GM06990 (cell line): ENCODE measurements around the gene CCSER1.

Experiments
- DNase-seq: peaks from one replicate; pipeline ENCODE4 v3.0.0-alpha.2; 2011; ENCODE audit not compliant: insufficient read length; ENCODE audit errors: extremely low read depth
- H3K27me3 ChIP-seq: replicated peaks from 2 replicates; pipeline ENCODE4 v1.6.0; 2011; ENCODE audit warnings: low read length; ENCODE audit not compliant: control insufficient read depth, insufficient read depth
- H3K36me3 ChIP-seq: 2 replicates; pipeline ENCODE4 v1.5.1; 2011; ENCODE audit warnings: low read length; ENCODE audit not compliant: control insufficient read depth, insufficient read depth
- H3K4me3 ChIP-seq: replicated peaks from 2 replicates; pipeline ENCODE4 v1.5.1; 2011; ENCODE audit warnings: low read depth, mild to moderate bottlenecking, control low read depth, low read length
- TF ChIP-seq, protein P1 (sequence below): IDR thresholded peaks from 2 replicates; pipeline ENCODE4 v1.5.1; 2011; ENCODE audit warnings: low read length, control low read depth, mild to moderate bottlenecking, inconsistent platforms; ENCODE audit not compliant: insufficient read depth, poor library complexity, severe bottlenecking

Gene CCSER1

GRCh38 chr4:90545380-90545779 lies 418.2 kb downstream of the CCSER1 start:
- TF ChIP-seq, protein P1, sequence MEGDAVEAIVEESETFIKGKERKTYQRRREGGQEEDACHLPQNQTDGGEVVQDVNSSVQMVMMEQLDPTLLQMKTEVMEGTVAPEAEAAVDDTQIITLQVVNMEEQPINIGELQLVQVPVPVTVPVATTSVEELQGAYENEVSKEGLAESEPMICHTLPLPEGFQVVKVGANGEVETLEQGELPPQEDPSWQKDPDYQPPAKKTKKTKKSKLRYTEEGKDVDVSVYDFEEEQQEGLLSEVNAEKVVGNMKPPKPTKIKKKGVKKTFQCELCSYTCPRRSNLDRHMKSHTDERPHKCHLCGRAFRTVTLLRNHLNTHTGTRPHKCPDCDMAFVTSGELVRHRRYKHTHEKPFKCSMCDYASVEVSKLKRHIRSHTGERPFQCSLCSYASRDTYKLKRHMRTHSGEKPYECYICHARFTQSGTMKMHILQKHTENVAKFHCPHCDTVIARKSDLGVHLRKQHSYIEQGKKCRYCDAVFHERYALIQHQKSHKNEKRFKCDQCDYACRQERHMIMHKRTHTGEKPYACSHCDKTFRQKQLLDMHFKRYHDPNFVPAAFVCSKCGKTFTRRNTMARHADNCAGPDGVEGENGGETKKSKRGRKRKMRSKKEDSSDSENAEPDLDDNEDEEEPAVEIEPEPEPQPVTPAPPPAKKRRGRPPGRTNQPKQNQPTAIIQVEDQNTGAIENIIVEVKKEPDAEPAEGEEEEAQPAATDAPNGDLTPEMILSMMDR = no peak
- Histone ChIP-seq H3K4me3 (no peak overlapping the region), H3K36me3 (no peaks in the 10 kb centered on the region), H3K27me3 (no peaks in the 10 kb centered on the region)
- DNase-seq = no peak

DNA sequence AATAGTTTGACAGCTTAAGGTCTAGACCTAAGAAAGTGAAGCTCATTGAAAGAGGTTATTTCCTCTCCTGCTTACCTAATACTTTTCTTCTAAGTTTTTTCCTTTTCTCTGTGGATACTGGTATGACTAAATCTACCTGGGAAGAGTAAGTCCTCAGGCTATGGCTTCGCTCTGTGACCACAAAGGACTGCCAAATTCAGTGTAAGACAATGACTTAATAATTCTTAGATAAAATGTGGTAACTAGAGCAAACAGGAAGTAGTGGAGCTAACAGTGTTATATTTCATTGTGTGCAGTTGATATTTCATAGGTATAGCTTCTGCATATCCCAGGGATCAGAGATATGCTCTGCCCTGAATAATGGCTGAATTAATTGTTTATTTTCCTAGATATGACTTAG lies 418.9 kb downstream of the CCSER1 start:
- DNase-seq = no peak
- Histone ChIP-seq H3K36me3 (no peaks in the 10 kb centered on the region), H3K4me3 (no peak overlapping the region), H3K27me3 (no peaks in the 10 kb centered on the region)
- TF ChIP-seq, protein P1 = no peak

- DNase-seq = no peak
- Histone ChIP-seq H3K27me3 (no peaks in the 10 kb centered on the region), H3K4me3 (no peak overlapping the region), H3K36me3 (no peaks in the 10 kb centered on the region)
- TF ChIP-seq, protein P1 = no peak
These were observed 443.4 kb downstream of the CCSER1 start for GRCh38 chr4:90570615-90571014.

- Histone ChIP-seq H3K36me3 (no peaks in the 10 kb centered on the region), H3K27me3 (no peaks in the 10 kb centered on the region), H3K4me3 (no peak overlapping the region)
- TF ChIP-seq, protein P1 = no peak
- DNase-seq = no peak
These were observed 445.8 kb downstream of the CCSER1 start for GRCh38 chr4:90572996-90573395.

GRCh38 chr4:90575371-90575770 lies 448.2 kb downstream of the CCSER1 start:
- Histone ChIP-seq H3K36me3 (no peaks in the 10 kb centered on the region), H3K4me3 (no peak overlapping the region), H3K27me3 (no peaks in the 10 kb centered on the region)
- no peak for DNase-seq
- TF ChIP-seq, protein P1 = no peak

GRCh38 chr4:90580326-90580725 lies 453.1 kb downstream of the CCSER1 start:
- TF ChIP-seq, protein P1 = no peak
- H3K36me3 ChIP-seq = no peaks in the 10 kb centered on the region
- no peaks in the 10 kb centered on the region for H3K27me3 ChIP-seq
- no peak for DNase-seq
- H3K4me3 ChIP-seq = no peak overlapping the region
